Skeletal muscle tissue (tissue), 4 donors: ENCODE results near the gene LLGL2. TPM values are rescaled to one million over a fixed set of nuclear protein-coding genes. Genes with fewer than 3 reads are reported as not detected.
A peak's percentile ranks its signal among the peaks of the same experiment; 100 is the strongest.

Source experiments
- H3K27ac ChIP-seq: one replicate; pipeline ENCODE4 v1.7.0; 2013; ENCODE audit warnings: mild to moderate bottlenecking, low read depth, low read length, inconsistent platforms
- H3K27me3 ChIP-seq, 3 donors: one replicate each; pipeline ENCODE4 v1.7.0; 2013; ENCODE audit warnings: low read length in 3 of 3; ENCODE audit not compliant: control insufficient read depth in 3 of 3, insufficient read depth in 3 of 3
- H3K36me3 ChIP-seq, 3 donors: one replicate each; pipeline ENCODE4 v1.7.0; 2013; ENCODE audit warnings: low read length in 3 of 3; ENCODE audit not compliant: control insufficient read depth in 3 of 3, insufficient read depth in 3 of 3
- H3K4me1 ChIP-seq, 3 donors: one replicate each; pipeline ENCODE4 v1.7.0; 2013; ENCODE audit warnings: low read length in 3 of 3, mild to moderate bottlenecking in 3 of 3; ENCODE audit not compliant: control insufficient read depth in 3 of 3, insufficient read depth in 3 of 3
- H3K4me3 ChIP-seq, 3 donors: one replicate each; pipeline ENCODE4 v1.7.0; 2013; ENCODE audit warnings: low read length in 3 of 3
- H3K9ac ChIP-seq, 3 donors: one replicate each; pipeline ENCODE4 v1.7.0; 2013; ENCODE audit warnings: low read length in 3 of 3, mild to moderate bottlenecking in 3 of 3, moderate library complexity in 2 of 3, low read depth in 1 of 3
- H3K9me3 ChIP-seq, 3 donors: one replicate each; pipeline ENCODE4 v1.7.0; 2013; ENCODE audit warnings: low read length in 3 of 3; ENCODE audit not compliant: control insufficient read depth in 3 of 3
- total RNA-seq: library from RNA; depleted of rRNA; stranded (reverse); fragments of >200 nt; gene quantifications from one replicate; pipeline ENCODE4 v1.2.3, GENCODE V29; 2014
- donor health status: Osteomylitis.

LLGL2 gene
- total RNA-seq, 1 donor from 2014 or later = 4.7 TPM

DNA sequence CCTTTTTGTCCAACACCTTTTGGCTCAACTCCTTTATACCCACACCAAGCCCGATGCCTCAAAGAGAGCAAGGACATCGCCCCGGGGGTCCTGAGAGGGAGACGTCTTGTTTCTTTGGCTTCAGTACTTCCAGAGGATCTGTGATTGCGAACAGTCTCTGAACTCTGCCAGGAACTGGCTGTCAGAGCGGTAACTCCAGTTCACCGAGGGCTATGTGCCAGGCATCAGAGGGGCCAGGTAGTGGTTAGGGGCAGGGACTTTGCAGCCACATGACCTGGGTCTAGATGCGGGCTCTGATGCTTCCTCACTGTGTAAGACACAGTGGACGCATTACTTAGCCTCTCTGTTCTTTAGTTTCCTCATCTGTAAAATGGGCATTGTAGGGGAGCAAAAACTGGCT lies 21.6 kb downstream of the LLGL2 start:
- peaks cover 0 to 9% (median 6%) of the 10 kb centered on the region in 3 donors for H3K4me1 ChIP-seq
- no peak overlapping the region for H3K27ac ChIP-seq
- H3K4me3 ChIP-seq = no peak overlapping the region
- no peaks in the 10 kb centered on the region for H3K9me3 ChIP-seq
- H3K9ac ChIP-seq = no peak overlapping the region
- no peaks in the 10 kb centered on the region for H3K36me3 ChIP-seq
- no peaks in the 10 kb centered on the region for H3K27me3 ChIP-seq

DNA sequence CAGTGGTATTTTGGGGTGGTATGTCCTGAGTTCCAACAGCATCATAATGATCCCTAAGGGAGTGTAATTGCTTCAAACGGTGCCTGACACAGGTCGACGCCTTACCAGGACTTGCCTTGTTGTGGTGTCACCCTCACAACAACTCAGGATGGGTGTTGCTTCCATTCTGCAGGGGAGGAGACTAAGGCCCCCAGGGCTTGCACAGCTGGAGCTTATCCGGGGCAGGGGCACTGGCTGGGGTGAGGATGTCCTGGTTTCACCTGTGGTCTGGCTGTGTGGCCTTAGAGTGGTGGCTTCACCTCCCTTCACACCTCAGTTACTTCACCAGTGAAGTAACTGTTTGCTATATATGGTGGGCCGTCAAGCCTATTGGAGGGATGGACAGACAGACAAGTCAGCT lies 23.3 kb downstream of the LLGL2 start:
- Histone ChIP-seq H3K36me3 (no peaks in the 10 kb centered on the region), H3K9me3 (no peaks in the 10 kb centered on the region), H3K27ac (no peak overlapping the region), H3K4me3 (peak overlapping the region in 1 of 3 donors; percentile 23), H3K27me3 (no peaks in the 10 kb centered on the region), H3K4me1 (peaks cover 0 to 9% (median 6%) of the 10 kb centered on the region in 3 donors), H3K9ac (peak overlapping the region in 1 of 3 donors; percentile 64)

DNA sequence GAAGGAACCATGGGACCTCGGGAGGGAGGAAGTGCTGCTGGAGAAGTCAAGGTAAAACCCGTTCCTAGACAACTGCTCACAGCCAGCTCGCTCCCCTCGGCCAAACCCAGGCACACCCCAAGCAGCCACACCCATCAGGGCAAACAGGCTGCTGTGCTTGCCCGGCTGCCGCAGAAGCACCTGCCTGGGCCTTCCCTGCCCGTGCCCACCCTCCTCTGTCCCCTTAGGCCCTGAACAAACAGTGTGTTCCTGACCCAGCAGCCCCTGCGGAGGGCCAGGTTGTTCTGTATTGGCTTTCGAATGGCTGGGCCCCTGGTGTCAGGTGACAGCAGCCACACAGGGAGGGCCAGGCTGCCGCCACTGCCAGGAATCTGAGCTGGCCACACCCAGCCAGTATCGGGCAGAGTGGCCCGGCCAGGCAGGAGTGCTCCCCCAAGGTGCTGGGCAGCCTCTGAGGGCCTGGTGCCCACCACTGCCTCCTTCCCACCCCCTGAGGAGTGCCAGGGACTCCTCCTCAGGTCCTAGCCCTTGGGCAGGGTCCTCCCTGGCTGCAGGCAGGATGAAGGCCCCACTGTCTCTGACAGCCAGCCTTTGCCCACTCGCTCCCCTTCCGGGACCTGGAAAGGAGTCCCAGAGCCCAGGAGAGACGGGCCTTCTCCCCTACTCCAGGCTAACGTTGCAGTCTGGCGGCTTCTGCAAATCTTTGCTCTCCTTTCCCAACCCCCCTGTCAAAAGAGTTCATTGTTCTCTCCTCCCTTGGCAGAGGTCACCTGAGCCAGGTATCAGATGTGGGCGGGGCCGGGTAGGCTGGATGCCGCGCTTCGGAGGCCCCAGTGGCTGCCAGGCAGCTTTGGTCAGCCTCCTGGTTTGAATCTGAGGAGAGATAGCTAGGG lies 24.0 kb downstream of the LLGL2 start:
- Histone ChIP-seq H3K4me3 (peak overlapping the region in 1 of 3 donors; percentile 23), H3K36me3 (no peaks in the 10 kb centered on the region), H3K9ac (peak overlapping the region in 2 of 3 donors; percentile 0 to 64), H3K27me3 (no peaks in the 10 kb centered on the region), H3K4me1 (peaks cover 0 to 9% (median 6%) of the 10 kb centered on the region in 3 donors), H3K9me3 (no peaks in the 10 kb centered on the region), H3K27ac (peak overlapping the region; percentile 4)

DNA sequence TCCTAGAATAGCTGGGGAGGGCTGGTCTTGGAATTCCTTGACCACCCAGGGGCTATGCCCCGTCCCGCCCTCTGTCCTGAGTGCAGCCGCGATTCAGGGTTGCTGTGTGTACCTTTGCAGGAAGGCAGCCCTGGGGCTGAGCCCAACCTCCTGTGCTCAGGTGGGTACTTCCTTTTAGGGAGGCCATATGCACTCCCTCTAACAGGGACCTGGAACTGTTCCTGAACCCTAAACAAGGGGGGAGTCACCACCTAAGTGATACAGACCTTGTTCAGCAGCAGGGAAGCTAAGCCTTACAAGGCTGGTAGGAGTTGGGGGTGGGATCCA lies 24.6 kb downstream of the LLGL2 start:
- Histone ChIP-seq H3K4me1 (peaks cover 0 to 9% (median 6%) of the 10 kb centered on the region in 3 donors), H3K36me3 (no peaks in the 10 kb centered on the region), H3K9ac (no peak overlapping the region), H3K9me3 (no peaks in the 10 kb centered on the region), H3K27me3 (no peaks in the 10 kb centered on the region), H3K27ac (no peak overlapping the region), H3K4me3 (no peak overlapping the region)

DNA sequence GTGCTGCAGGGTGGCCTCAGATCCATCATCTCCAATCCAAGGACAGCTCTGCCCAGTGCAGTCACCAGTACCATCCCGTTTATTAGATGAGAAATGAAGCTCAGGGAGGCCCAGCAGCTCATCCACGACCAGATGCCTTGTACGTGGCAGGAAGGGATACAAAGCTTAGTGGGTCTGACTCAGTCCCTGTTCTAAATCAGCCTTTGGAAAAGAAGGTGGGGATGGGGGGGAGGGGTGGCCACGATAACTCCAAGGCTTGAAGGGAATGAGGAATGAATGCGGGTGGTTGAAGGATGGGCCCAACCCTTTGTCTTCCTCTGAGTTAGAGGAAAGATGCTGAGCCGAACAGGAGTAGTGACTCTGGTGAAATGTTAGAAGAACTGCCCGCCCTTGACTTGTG lies 25.8 kb downstream of the LLGL2 start:
- Histone ChIP-seq H3K9ac (no peak overlapping the region), H3K27me3 (no peaks in the 10 kb centered on the region), H3K27ac (no peak overlapping the region), H3K9me3 (no peaks in the 10 kb centered on the region), H3K4me1 (peaks cover 0 to 9% (median 6%) of the 10 kb centered on the region in 3 donors), H3K36me3 (no peaks in the 10 kb centered on the region), H3K4me3 (no peak overlapping the region)

DNA sequence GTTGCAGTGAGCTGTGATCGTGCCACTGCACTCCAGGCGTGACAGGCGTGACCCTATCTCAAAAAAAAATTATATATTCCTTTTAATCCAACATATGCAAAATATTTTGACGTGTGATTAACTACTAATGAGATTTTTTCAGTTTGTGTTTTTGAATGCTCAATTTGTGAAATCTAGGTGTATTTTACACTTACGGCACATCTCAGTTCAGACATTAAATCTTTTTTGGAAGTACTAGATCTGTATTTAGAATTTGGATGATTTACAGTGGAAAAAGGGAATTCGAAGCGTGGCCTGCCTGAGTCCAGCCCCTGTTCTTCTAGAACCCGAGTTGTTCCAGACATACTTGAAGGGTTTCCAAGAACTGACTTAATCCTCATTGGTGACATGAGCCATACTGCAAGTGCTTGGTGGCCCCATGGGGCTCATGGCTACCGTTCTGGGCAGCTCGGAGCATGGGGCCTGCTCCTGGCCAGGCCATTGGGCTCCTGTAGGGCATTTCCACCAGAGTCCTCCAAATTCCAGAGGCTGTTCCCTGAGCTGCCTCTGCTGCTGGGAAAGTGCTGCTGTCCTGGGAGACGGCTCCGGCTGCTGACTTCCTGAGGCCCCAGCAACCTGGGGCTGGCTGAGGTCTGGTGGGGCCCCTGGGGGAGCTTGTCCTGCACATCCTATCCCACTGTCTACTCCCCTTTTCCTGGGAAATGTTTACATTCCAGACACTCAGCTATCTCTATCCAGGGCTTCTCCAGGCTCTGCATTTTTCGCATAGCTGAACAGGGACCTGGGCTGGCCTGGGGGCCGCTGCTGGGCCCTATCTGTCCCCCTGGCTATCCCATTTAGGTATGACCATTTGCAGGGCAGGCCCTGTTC lies 27.2 kb downstream of the LLGL2 start:
- peaks cover 0 to 15% (median 12%) of the 10 kb centered on the region in 3 donors for H3K4me1 ChIP-seq
- H3K36me3 ChIP-seq = no peaks in the 10 kb centered on the region
- H3K27ac ChIP-seq = no peak overlapping the region
- H3K9me3 ChIP-seq = no peaks in the 10 kb centered on the region
- no peaks in the 10 kb centered on the region for H3K27me3 ChIP-seq
- H3K9ac ChIP-seq = peak overlapping the region in 1 of 3 donors; percentile 45
- no peak overlapping the region for H3K4me3 ChIP-seq

DNA sequence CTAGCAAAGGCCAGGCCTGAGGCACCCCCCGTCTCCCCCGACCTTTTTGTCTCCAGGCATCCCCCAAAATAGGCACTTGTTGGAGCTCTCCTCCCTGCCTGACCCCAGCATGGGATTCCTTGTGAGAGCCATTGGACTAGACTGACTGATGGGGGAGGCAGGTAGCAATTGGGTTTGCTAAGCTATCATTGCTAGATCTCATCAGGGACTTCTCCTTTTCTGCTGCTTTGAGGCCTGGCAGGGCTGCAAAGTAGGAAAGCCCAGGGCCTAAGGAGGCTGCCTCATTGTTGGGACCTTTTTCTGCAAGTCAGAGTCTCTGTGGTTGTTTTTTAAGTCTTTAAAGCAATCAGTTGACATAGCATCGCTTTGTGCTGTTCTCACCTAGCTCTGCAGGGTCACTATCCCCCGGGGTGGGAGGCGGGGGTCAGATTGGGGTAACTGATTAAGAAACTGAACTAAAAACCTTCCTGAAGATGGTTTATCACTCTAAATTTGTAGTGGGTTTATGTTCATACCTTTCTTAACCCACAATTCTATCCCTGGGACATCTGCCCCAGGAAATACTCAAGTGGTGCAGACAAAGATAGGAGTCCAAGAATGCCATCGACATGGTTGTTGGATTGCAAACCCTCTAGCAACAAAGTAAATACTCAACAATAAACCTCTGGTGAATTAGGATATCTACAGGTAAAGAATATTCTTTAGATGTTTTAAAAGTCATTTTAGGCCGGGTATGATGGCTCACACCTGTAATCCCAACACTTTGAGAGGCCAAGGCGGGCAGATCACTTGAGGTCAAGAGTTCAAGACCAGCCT lies 28.0 kb downstream of the LLGL2 start:
- H3K4me1 ChIP-seq = peaks cover 0 to 19% (median 13%) of the 10 kb centered on the region in 3 donors
- no peaks in the 10 kb centered on the region for H3K9me3 ChIP-seq
- H3K27ac ChIP-seq = no peak overlapping the region
- H3K4me3 ChIP-seq = no peak overlapping the region
- H3K27me3 ChIP-seq = no peaks in the 10 kb centered on the region
- H3K9ac ChIP-seq = no peak overlapping the region
- H3K36me3 ChIP-seq = no peaks in the 10 kb centered on the region

DNA sequence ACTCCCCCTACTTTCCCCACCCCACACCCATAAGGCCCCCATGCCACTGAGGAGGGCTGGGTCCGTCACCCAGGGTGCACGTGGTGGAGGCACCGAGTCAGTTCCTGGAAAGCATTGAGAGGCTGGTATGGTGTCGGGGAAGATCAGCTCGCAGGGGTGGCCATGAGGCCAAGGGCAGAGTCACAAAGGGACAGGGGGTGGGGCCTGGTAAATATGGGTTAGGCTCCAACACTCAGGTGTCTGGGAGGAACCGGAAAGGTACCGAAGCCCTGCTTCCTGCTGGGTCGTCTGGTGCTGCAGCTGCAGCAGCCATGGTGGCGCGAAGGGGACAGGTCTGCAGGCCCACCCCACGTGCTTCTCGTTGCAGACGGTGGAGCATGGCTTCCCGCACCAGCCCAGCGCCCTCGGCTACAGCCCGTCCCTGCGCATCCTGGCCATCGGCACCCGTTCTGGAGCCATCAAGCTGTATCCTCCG lies 30.2 kb downstream of the LLGL2 start:
- no peak overlapping the region for H3K9ac ChIP-seq
- H3K27me3 ChIP-seq = no peaks in the 10 kb centered on the region

DNA sequence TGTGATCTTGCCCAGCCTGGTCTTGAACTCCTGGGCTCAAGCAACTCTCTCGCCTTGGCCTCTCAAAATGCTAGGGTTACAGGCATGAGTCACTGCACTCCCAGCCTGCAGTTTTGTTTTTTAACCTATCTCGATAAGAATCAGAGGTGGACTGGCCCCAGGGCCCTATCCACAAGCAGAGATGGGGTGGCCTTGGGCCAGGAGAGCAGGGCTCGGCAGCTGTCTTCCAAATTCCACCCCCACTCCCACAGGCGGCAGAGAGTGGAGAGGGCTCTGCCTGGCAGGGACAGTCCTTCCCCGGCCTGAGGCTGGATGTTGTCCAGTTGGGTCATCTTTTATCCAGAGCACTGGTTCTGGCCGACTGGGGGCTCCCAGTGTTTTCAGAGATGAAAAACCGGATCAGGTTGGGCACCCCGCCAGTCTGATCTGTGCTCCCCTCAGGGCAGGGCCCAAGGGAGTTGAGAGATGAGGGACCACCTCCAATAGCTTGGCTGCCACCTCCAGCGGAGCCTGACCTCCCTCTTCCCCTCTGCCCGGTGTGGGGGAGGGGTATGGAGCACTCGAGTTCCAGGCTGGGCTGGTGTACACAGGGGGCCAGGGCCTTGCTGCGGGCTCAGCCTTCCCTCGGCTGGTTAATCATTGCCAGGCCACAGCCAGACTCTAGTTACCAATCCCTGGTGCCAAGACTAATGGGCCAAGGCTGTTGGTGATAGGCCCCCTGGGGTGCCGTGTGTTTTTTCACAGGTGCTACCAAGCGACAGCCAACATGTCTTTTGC lies 31.8 kb downstream of the LLGL2 start:
- peaks cover 0 to 3% (median 0%) of the 10 kb centered on the region in 3 donors for H3K36me3 ChIP-seq

More for the DNA sequence above, 30.2 kb downstream of the LLGL2 start:
- Histone ChIP-seq H3K27ac (no peak overlapping the region), H3K36me3 (peaks cover 0 to 3% (median 0%) of the 10 kb centered on the region in 3 donors), H3K4me3 (no peak overlapping the region), H3K4me1 (peaks cover 0 to 10% (median 7%) of the 10 kb centered on the region in 3 donors), H3K9me3 (no peaks in the 10 kb centered on the region)

More for the DNA sequence above, 31.8 kb downstream of the LLGL2 start:
- Histone ChIP-seq H3K27ac (no peak overlapping the region), H3K9ac (no peak overlapping the region), H3K4me1 (peaks cover 0 to 10% (median 7%) of the 10 kb centered on the region in 3 donors), H3K27me3 (no peaks in the 10 kb centered on the region), H3K9me3 (no peaks in the 10 kb centered on the region), H3K4me3 (no peak overlapping the region)
